Smooth muscle cell (in vitro differentiated cells): Measurements from ENCODE around the gene OXT. TPM values are rescaled to one million over a fixed set of nuclear protein-coding genes. Genes with fewer than 3 reads are reported as not detected.

ENCODE experiments used
- DNase-seq: peaks from one replicate; lab custom pipeline; 2025; ENCODE audit not compliant: unreplicated experiment; lab: John Stamatoyannopoulos, UW
- H2AFZ ChIP-seq: fragments of 200-600 bp; sonication (generic); 2 replicates; pipeline ENCODE4 v1.6.0; 2016; ENCODE audit warnings: antibody characterized with exemption, low read depth, mild to moderate bottlenecking
- H3F3A ChIP-seq: fragments of 200-600 bp; sonication (generic); 2 replicates; pipeline ENCODE4 v1.6.0; 2017; ENCODE audit warnings: antibody characterized with exemption, low read depth
- H3K27ac ChIP-seq: fragments of 200-600 bp; sonication (generic); 2 replicates; pipeline ENCODE4 v1.5.1; 2016; ENCODE audit warnings: low read depth, mild to moderate bottlenecking
- H3K27me3 ChIP-seq: fragments of 200-600 bp; sonication (generic); 2 replicates; pipeline ENCODE4 v1.6.1; 2016; ENCODE audit warnings: low read depth, mild to moderate bottlenecking
- H3K36me3 ChIP-seq: fragments of 200-600 bp; sonication (generic); 2 replicates; pipeline ENCODE4 v1.5.1; 2016; ENCODE audit warnings: low read depth
- H3K4me1 ChIP-seq: fragments of 200-600 bp; sonication (generic); 2 replicates; pipeline ENCODE4 v1.5.1; 2016; ENCODE audit warnings: low read depth
- H3K4me2 ChIP-seq: fragments of 200-600 bp; sonication (generic); 2 replicates; pipeline ENCODE4 v1.6.0; 2016; ENCODE audit warnings: mild to moderate bottlenecking
- H3K4me3 ChIP-seq: fragments of 200-600 bp; sonication (generic); 2 replicates; pipeline ENCODE4 v1.5.1; 2016; ENCODE audit warnings: mild to moderate bottlenecking
- H3K79me2 ChIP-seq: fragments of 200-600 bp; sonication (generic); 2 replicates; pipeline ENCODE4 v1.6.0; 2016; ENCODE audit warnings: low read depth, mild to moderate bottlenecking
- H3K9ac ChIP-seq: fragments of 200-600 bp; sonication (generic); 2 replicates; pipeline ENCODE4 v1.6.0; 2016; ENCODE audit warnings: low read depth
- H3K9me3 ChIP-seq: fragments of 200-600 bp; sonication (generic); replicated peaks from 2 replicates; pipeline ENCODE4 v1.5.1; 2016; ENCODE audit warnings: low read depth
- H4K20me1 ChIP-seq: fragments of 200-600 bp; sonication (generic); 2 replicates; pipeline ENCODE4 v1.6.0; 2016; ENCODE audit warnings: low read depth
- CTCF ChIP-seq: fragments of 200-600 bp; sonication (generic); IDR thresholded peaks from 2 replicates; pipeline ENCODE4 v1.5.1; 2017; ENCODE audit warnings: borderline replicate concordance, mild to moderate bottlenecking, antibody characterized with exemption; ENCODE audit not compliant: insufficient read depth, poor library complexity, severe bottlenecking
- WGBS: methylation state at CpG from one replicate; pipeline ENCODE4 v1.1.7; 2016; ENCODE audit warnings: low lambda C conversion rate; 5-methylcytosine and 5-hydroxymethylcytosine counted together
- polyA plus RNA-seq: library from polyadenylated mRNA; unstranded; fragments of >200 nt; fragmentation: Nextera tagmentation; extraction: Ambion mirVana; gene quantifications from 2 replicates; pipeline ENCODE4 v1.2.1, GENCODE V29; 2016
- total RNA-seq: library from RNA; depleted of rRNA; stranded (reverse); fragments of >200 nt; gene quantifications from 2 replicates; pipeline ENCODE4 v1.2.3, GENCODE V29; 2014

Gene OXT
- total and polyA plus RNA-seq, 2 experiments from 2014 or later = 2.8 TPM; not detected in 1

- Histone ChIP-seq H3K4me1 (no peaks in the 10 kb centered on the region), H3K36me3 (no peaks in the 10 kb centered on the region), H3K27me3 (no peaks in the 10 kb centered on the region), H3K79me2 (no peaks in the 10 kb centered on the region), H3K4me2 (no peak overlapping the region), H3K9ac (no peak overlapping the region), H2AFZ (no peak overlapping the region), H3K4me3 (no peak overlapping the region), H3K9me3 (no peaks in the 10 kb centered on the region), H3K27ac (no peak overlapping the region), H4K20me1 (no peaks in the 10 kb centered on the region), H3F3A (no peaks in the 10 kb centered on the region)
- no peak for DNase-seq
- WGBS = 93% methylated on average over 23 of the region's 23 CpGs
- TF ChIP-seq CTCF = no peak
Measured at GRCh38 chr20:3109350-3110302, 38.2 kb downstream of the OXT start.

- H3K4me2 ChIP-seq = no peak overlapping the region
- 94% methylated on average over 7 of the region's 7 CpGs for WGBS
Measured at GRCh38 chr20:3111507-3111906, 40.1 kb downstream of the OXT start.

GRCh38 chr20:3111995-3112394, 40.6 kb downstream of the OXT start:
- no peak overlapping the region for H3K4me3 ChIP-seq
- no peaks in the 10 kb centered on the region for H3K9me3 ChIP-seq
- no peaks in the 10 kb centered on the region for H3K79me2 ChIP-seq
- H3K36me3 ChIP-seq = no peaks in the 10 kb centered on the region
- H3K4me2 ChIP-seq = no peak overlapping the region
- no peak overlapping the region for H3K9ac ChIP-seq
- DNase-seq = no peak
- TF ChIP-seq CTCF = no peak
- 86% methylated on average over 2 of the region's 2 CpGs for WGBS
- H2AFZ ChIP-seq = no peak overlapping the region
- no peaks in the 10 kb centered on the region for H3F3A ChIP-seq
- H3K27me3 ChIP-seq = no peaks in the 10 kb centered on the region
- no peak overlapping the region for H3K27ac ChIP-seq
- no peaks in the 10 kb centered on the region for H3K4me1 ChIP-seq
- H4K20me1 ChIP-seq = peaks cover 20% of the 10 kb centered on the region

More at GRCh38 chr20:3111507-3111906, 40.1 kb downstream of the OXT start:
- no peak for TF ChIP-seq CTCF
- Histone ChIP-seq H3K9ac (no peak overlapping the region), H3K36me3 (no peaks in the 10 kb centered on the region), H3F3A (no peaks in the 10 kb centered on the region), H3K9me3 (no peaks in the 10 kb centered on the region), H3K79me2 (no peaks in the 10 kb centered on the region), H3K4me1 (no peaks in the 10 kb centered on the region), H3K27ac (no peak overlapping the region), H3K27me3 (no peaks in the 10 kb centered on the region), H3K4me3 (no peak overlapping the region), H4K20me1 (peaks cover 15% of the 10 kb centered on the region), H2AFZ (no peak overlapping the region)
- DNase-seq = no peak
